GM19452 (cell line): ENCODE results near the gene TSHZ1.

Source experiments
- ATAC-seq: cut with Tn5 transposase; IDR thresholded peaks from one replicate; pipeline ENCODE4 v1.9.1; 2021; ENCODE audit not compliant: unreplicated experiment

The TSHZ1 gene

DNA sequence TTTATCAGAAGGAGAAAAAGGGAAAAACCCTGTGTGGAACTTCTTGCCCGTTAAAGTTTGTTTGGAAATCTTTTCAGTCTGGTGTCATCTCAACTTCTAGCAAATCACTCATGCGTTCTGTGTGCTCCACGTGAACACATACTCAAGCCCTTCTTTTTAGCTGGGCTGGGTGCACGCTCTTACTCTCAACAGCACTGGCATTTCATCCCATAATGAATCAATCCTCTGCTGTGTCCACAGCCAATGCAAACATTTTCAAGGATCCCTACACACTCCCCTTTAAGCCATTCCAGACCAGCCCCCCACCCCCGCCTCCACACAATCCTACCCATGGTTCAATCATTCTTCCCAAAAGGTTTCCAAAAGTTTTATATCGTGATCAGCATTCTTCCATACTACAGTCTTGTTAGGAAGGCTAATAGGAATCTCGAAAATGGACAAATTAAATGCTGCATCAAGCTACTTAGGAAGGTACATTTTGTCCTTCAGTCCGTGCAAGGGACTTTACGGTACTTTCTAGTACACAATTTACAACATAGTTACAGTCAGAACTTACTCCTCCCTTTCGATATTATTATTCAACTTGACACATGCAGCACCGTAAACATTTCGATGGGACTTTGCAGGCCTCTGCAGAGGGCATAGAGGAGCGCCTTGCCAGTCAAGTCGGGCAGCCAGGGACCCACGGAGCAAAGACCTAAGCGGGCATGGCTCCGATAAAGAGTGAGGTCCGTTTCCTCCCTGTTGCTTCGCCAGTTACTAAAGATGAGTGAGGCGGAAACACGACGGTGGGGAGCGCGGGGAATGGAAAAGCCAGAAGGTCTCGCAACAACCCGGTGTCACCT is 3.1 kb upstream of the TSHZ1 start:
- ATAC-seq = no peak

DNA sequence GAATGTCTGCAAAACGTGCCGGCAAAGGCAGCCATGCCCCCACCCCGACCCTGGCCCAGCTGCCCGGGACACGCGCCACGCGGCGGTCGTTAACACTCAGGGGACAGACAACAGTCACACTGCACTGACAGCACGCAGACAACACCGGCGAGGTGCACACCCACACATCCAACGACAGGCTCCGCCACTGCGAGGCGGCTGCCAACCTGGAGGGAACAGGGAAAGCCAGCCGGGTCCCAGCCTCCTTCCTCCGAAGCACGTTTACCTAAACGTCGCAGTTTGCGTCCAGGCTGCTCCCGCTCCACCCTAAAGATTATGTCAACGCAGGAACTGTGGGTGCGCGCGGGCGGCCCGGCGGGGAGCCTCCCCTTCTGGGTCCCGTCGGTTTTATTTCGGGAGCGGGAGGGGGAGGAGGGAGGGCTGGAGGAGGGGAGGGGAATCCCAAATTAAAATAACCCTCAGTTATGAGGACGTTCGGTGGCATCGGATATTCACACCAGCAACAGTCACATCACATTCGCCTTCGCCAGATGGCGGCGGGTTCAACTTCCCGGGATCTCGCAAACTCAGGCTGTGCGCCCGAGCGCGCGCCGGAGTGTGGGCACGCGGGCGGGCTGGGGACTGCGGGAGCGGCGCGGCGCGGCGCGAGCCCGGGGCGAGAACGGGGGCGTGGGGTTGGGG is 2.3 kb upstream of the TSHZ1 start:
- ATAC-seq = peak; percentile 6

DNA sequence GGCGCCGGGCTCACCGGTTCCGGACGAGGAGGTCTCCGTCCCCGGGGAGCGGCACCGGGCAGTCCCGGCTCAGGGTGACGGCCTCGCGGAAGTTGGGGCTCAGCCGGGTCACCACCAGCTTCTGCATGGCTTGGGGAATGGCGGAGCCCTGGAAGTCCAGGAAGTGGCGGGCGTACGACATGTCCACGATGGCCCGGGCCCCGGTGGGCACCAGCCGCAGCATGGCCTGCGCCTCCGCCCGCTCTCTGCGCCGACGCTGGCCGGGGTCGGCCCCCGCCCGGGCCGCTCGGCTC is 1.8 kb upstream of the TSHZ1 start:
- peak; percentile 14 for ATAC-seq

DNA sequence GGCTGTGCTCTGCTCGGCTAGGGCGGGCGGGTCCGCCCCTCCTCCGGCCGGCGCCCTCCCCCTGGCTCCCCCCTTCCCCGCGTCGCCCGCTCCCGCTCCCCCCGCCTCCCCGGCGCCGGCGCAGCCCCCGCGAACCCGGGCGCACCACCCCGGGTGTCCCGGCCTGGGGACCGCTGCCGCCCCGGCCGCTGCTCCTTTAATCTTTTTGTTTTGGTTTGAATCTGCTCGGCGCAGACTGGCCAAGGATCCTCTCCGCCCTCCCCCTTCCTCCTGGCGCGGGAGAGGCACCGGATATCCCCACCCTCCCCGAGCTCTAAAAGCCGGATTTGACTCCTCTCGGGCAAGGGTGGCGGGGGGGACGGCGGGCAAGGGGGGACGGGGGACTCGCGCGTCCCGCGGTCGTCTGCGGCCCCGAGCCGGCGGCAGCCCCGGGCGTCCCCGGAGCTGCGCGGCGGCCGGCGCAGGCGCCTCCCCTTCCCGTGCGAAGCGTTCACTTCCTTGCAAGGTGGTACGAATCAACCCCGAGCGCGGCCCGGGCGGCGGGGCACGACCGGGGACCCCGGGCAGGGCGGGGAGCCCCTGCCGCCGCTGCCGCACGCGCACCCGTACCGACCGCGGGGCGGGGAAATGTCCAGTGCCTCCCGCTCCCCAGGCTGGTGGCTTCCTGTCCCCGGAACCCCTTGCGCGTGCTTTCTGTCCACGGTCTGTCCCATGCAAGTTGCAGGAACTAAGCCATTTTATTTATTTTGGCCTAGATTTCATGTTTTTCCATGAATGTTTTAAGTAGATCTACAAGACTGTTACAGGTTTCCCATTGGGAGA is 1.3 kb upstream of the TSHZ1 start, which contains the start of gene PTGR3:
Gene PTGR3 (minus strand): TSS at position 11 of the 822 bp plus-strand sequence. CDS start 81 bp downstream, outside the sequence.
- ATAC-seq = peak; percentile 42

DNA sequence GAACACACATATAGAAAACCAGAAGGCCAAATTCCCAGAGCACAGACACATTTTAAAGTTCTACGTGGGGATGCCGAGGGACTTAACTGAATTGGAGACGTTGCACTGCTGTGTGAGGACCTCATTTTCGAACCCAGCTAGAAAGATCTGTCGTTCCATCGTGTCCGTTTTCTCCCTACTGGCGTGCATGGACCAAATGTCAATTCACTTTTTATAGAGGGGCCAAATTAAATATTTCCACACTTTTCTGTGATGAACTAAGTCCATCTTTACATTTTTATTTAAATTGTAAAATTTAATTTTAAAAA is 692 bp upstream of the TSHZ1 start:
- ATAC-seq = no peak

DNA sequence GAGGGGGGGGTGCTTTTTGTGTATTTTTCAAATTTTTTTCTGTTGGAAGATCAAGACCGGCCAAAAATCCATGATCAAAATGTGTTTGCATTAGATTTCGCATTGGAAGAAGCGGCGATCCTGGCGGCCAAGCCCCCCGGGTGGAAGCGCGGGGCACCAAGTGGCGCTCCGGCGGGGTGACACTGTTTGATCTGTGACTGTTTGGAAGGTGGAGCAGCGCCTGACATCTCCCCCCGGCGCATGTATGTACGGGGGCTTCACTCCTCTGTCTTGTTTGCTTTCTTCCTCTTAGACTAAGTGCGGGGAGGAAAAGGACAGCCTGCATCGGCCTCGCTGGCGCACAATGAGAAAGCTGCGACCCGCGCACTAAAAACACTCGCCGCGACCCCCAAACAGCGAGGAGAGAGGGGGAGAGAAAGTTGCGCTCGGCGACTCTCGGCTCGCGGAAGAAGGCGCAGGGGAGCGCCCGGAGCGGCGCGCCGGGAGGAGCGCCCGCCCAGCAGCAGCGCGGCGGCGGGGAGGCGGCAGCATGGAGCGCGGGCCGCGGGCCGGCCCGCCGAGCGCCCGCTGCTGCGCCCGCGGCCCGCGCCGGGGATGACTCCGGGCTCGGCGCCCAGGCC is 515 bp downstream of the TSHZ1 start:
- ATAC-seq = no peak

DNA sequence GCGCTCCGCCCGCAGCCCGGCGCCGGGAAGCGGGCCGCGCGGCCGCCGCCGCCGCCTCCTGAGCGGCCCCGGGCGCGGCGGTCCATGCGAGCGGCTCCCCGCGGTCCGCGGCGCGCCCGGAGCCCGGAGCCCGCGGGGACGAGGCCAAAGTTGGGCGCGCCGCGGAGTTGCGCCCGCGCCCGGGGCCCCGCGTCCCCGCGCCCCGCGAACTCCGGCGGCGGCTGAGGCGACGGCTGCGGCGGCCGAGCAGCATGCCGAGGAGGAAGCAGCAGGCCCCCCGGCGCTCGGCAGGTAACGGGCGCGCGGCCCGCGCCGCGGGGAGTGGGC is 992 bp downstream of the TSHZ1 start:
- ATAC-seq = no peak

DNA sequence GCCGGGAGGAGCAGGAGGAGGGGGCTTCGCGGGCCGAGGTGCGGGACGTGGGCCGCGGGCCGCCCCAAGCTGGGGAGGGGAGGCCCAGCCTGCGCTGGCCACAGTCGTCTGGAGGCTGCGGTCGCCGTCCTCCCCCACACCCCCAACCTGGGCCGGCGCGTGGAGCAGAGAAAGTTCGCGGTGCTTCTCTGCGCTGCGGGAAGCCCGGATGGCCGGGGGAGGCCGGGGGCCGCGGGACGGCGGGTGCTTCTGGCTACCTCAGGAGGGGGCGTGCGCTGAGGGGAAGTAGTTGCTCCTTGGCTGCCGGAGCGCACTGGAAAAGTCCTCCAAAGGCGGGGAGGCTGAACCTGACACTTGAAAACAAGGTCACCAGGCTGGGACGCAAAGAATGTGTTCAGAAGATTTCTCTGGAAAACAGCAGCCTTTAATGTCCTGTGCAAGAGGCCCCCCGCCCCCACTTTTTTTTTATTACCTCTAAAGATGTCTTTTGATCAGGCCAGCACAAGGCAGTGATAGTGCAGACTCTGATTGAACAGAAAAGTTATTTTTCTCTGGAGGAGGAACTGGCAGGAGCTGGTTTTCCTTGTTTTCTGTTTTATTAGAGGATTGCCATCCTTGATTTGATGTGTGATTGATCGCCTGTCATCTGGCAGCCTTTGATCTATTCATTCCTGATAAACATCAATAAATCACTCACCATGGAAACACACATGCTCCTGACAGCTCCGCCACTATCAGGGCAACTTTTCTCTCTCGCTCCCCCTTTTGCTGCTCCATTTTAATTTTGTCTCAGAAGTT is 1.6 kb downstream of the TSHZ1 start:
- no peak for ATAC-seq

DNA sequence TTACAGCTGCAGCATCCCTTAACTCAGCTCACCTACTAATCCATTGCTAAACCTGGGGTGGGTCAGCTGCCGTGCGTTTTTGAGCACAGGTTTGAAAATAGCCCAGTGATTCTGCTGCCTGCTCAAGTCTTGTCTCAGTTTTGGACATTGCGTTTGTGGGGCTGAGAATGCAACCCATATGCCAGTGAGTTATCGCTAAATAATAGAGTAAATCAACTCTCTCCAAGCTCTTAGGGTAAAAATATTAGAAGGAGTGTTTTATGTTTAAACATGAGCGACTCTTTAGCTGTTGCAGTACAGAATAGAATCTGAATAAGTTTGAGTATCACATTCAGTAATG is 2.1 kb downstream of the TSHZ1 start:
- no peak for ATAC-seq

DNA sequence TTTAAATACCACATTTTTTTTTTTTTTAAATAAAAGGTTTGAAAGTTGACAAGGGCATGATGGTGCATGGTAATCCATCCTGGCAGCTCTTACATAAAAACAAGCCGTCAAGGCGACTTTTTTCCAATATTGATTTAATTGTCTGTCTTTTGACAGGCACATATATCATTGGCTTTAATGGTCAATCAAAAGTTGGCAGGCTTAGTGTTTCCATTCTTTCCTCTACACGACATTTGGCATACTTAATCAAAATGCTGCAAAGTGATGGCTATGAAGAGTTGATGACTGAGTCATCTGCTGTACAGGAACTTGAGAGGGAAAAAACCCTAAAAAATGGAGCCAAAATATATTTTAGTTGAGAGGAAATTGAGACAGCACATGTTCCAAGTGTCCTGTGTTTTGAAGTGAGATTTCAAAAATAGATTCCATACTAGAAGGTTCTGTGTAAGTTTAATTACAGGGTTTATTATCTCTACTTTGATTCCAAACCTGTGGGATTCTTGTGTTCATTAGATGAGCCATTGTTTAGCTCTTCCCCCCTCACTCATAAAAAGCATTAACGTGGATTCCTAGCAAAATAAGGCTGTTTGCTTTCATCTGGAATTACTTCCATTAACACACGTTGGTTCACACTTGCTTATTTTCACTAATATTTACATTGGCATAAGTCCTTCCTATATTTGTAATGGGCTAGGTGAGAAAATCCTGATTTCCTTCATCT is 3.2 kb downstream of the TSHZ1 start:
- ATAC-seq = no peak

DNA sequence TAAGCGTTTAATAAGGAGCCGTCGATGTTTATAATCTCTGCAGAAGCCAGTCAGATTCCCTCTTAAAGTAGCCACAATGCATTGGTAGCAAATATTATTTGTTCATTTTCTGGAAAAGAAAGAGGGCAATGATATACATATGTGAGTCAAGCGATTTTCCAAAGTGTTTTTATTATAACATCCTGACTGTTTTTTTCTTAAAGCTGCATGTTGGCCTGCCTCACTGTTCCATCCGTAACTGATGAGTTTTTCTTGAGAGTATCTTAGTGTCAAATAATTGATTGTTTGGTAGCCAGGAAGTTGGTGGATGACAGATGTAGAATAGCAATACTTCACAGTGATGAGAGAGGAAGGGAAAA is 3.7 kb downstream of the TSHZ1 start:
- ATAC-seq = no peak

DNA sequence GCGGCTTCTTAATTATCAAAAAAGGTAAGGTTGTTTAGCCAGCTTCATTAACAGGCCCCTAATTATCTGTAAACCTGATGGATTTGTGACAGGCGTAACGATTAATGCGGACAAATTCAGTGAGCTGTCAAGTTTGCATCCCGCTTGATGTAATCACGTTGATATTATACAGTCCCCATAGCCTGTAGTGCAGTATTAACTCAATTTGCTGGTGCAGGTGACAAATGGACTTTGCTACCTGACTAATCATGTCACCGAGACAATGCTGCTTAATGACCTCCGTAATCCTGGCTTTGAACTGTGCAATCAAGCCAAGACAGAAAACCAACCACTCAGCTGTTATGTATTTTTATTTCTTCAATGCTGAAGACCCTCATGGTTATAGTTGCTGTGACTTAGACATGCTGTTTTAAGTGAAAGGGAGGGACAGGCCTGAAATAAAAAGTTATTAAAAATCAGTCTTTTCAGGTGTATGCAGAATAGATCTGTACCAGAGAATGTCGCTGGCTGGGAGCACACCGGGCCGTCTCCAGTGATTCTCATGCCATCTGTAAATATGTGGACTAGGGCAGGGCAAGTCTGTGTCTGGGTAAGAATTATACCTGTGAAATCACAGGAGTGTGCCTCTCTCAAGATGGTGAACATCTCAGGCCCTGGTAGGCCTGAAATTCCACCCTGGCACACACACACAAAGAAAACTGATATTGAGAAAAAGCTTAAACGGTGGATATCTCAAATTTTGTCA is 4.3 kb downstream of the TSHZ1 start:
- ATAC-seq = no peak

DNA sequence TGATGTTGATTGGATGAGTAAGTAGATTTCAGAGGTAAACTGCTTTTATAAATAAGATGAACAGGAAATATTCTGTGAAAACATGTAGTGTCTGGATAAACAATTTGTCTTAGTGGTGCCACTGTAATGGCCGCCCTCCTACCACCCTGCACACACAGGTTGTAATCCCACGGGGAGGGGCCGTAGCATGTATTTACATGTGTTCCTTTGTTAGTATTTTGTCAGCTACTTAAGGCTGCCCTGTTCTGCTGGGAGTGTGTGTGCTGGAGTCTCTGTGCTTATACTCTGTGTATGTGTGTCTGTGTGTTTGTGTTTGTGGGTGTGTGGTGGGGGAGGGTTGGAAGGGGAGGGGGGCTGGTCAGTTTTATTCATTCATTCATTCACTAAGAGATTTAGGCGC is 5.1 kb downstream of the TSHZ1 start:
- no peak for ATAC-seq

DNA sequence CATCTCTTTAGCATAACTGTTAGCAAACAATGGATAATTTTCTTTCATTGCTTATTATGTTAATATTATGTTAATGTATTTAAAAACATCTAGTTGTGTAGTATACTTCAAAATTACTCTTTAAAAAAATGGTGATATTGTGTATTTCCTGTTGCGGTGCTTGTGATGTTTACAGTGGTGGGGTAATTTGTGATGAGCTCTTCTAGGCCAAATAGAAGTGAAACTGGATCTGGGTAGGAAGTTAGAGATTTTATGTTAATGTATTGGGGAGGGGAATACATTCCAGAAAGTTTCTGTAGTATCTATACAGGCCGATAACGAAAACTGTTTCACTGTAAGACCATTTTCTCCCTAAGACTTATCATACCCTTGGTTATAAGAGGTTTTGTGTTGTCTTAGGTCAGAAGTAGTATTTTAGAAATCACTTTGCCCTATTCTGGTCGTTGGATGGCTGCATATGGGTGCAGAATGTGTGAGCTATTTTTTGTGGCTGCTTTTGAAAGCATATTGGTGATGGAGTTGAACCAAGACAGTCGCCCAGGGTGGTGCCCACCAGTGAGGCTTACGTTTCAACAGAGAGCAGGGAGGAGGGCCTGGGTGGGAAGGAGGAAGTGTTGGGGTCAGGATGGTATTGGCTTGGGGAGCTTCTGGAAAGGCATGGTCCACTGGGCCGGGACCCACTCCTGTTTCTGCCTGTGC is 5.8 kb downstream of the TSHZ1 start:
- no peak for ATAC-seq

DNA sequence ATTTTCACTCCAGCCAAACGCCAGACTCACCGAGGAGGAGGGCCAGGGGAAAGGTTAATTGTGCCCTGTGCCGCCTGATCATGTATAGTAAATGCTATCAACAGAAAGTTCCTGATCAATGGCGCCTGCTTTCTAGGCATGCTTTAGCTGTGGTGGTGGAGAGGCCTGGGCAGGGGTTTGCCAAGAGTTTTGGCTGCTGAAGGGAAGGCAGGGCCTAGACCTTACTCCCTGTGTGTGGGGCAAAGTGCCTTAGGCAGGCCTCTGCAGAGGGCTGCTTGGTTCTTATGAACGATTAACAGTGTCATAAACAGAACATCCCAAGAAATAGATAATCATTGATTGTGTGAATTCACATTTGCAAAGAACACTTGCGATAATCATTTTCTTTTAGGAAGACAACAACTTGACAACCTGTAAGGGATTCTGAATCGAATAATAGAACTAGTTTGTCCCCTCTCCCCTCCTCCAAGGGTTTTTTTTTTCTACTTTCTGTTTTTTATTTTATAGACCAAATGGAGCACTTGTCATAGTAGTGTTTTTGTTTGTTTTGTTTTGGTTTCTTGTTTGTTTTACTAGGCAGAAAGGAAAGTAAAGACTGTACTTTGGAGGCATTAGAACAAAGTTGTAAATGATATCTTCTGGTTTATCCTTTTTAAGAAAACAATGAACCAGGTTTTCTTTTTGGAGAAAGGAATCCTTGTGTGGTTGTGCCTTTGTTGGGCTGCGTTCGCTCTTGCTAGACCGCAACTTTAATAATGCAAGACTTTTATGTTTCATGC is 6.5 kb downstream of the TSHZ1 start:
- no peak for ATAC-seq

DNA sequence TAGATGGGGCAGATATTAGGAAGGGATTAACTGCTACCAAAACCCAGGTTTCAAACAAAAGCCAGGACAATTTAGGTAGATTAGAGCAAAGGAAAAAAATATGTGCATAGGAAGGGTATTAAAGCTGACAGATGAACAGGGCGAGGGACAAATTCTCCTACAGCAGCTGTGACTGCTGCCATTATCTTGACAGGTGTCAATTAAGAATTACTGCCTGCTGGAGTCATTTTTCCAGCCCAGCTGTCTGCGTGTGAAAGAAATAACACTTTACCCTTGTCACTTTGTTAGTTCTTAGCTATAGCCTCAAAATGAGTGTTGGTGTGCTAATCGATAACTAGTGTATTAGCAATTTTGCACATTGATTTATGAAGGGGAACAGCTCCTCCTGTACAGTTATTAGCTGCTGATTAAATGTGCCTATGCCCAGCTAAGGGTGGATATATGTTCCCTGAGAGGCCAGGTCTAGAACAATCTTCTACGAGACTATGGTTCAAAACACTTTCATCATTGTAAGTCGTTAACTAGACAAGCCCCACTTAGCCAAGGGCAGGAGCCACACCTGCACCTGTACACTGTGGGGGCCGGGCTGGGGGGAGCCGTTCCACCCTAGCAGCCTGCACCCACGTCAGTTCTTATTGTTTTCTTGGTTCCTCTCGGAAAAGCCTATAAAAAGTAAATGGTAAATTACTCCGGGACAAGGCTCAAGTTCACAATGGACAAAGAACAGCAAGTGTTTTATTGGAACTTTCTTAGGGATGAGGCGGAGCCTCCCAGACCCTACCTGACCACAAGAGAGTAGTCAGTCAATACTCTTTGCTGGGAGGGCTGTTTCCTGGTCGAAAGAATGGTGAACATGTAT is 7.7 kb downstream of the TSHZ1 start:
- no peak for ATAC-seq

DNA sequence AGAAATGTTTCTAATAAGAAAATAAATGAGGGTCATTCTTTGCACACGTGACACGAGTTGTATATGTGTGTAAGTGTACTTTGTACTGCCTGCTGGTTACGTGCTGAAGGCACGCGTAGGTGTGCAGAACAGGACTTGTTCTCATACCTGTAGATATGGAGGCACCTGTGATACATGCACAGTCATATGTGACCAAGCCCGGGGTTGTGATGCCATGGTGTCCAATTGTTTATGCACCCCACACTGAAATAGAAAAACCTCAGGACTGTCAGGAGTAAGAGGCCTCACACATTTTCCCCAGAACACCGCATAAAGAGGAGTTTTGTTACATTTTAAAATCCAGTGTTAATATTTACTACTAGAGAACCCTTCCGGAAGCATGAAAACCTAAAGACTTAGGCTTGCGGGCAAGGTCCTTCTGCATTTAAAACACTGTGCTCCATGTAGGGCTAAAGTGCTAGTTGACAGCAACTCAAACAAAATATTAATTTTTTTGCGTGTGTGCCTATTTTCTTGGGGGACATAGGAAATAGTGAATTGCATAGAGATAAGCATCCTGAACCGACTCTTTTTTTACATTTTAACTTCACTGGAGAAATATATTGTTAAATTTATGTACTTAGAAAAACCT is 9.3 kb downstream of the TSHZ1 start:
- ATAC-seq = no peak
